T47D (cell line): ENCODE results near the gene TSSK3.
"Not testable (repeated sequence)": the region's sequence is repeated elsewhere in the genome, so short reads cannot be mapped to it uniquely, and the experiment has no call there.

Experiments used
- DNase-seq, 2 experiments: peaks; one replicate each; pipeline versions ENCODE4 v3.0.0 to v3.0.0-alpha.2; 2011 to 2012; ENCODE audit warnings: low read depth in 1 of 2, low spot score in 1 of 2
- JUND ChIP-seq: IDR thresholded peaks from 2 replicates; pipeline ENCODE4 v1.6.1; 2012; ENCODE audit warnings: low read depth
- in situ Hi-C: cut with HindIII; loops from 2 replicates; pipeline ENCODE4 v1.10.0; 2016; ENCODE audit warnings: low sequenced_read_pairs, low pct_unique_long_range_greater_than_20kb

TSSK3 gene

GRCh38 chr1:32342704-32343103 lies 19.6 kb upstream of the TSSK3 start:
- in situ Hi-C loops, result no loop called here
- TF ChIP-seq JUND, result no peak
- DNase-seq, result no peak

GRCh38 chr1:32345289-32345827 lies 17.0 kb upstream of the TSSK3 start:
- no peak for DNase-seq
- TF ChIP-seq JUND, result no peak
- in situ Hi-C loops, result no loop called here

GRCh38 chr1:32346532-32347157 lies 15.7 kb upstream of the TSSK3 start:
- TF ChIP-seq JUND, result no peak
- in situ Hi-C loops, result no loop called here
- no peak for DNase-seq

GRCh38 chr1:32349211-32349708 lies 13.1 kb upstream of the TSSK3 start:
- TF ChIP-seq JUND, result no peak
- in situ Hi-C loops, result no loop called here
- DNase-seq, result no peak

- no peak for TF ChIP-seq JUND
- DNase-seq, result peak in 1 of 2 experiments; percentile 74
Observed at GRCh38 chr1:32350785-32351398, 11.4 kb upstream of the TSSK3 start.

GRCh38 chr1:32351399-32352238 lies 10.7 kb upstream of the TSSK3 start:
- in situ Hi-C loops, result no loop called here
- DNase-seq, result peak; percentile 79 to 95
- TF ChIP-seq JUND, result no peak

More at GRCh38 chr1:32350785-32351398, 11.4 kb upstream of the TSSK3 start:
- in situ Hi-C loops, result no loop called here

- in situ Hi-C loops, result no loop called here
- no peak for DNase-seq
- no peak for TF ChIP-seq JUND
Observed at GRCh38 chr1:32352239-32352745, 10.0 kb upstream of the TSSK3 start.

- no peak for TF ChIP-seq JUND
- no peak for DNase-seq
- in situ Hi-C loops, result no loop called here
Observed at GRCh38 chr1:32352831-32353383, 9.4 kb upstream of the TSSK3 start.

- TF ChIP-seq JUND, result no peak
- in situ Hi-C loops, result no loop called here
- no peak for DNase-seq
Observed at GRCh38 chr1:32353431-32353830, 8.9 kb upstream of the TSSK3 start.

- in situ Hi-C loops, result no loop called here
- DNase-seq, result no peak
- TF ChIP-seq JUND, result no peak
Observed at GRCh38 chr1:32353886-32354570, 8.3 kb upstream of the TSSK3 start.

GRCh38 chr1:32355778-32356177 lies 6.6 kb upstream of the TSSK3 start:
- in situ Hi-C loops, DNase-seq: not testable (repeated sequence)

GRCh38 chr1:32356478-32356877 lies 5.9 kb upstream of the TSSK3 start:
- in situ Hi-C loops, result no loop called here
- no peak for TF ChIP-seq JUND
- no peak for DNase-seq
